SK-N-SH treated with all-trans-retinoic acid at 6 μM for 48 hours (cell line): ENCODE results near the gene ADCYAP1R1.

Experiments
- ATAC-seq: fragments of 200-7000 bp; cut with Tn5 transposase; 3 replicates; pipeline ENCODE4 v1.9.1; 2020; ENCODE audit warnings: mild to moderate bottlenecking, moderate library complexity
- ARNTL ChIP-seq: fragments of 450-650 bp; formaldehyde crosslinking; IDR thresholded peaks from 2 replicates; pipeline ENCODE4 v1.5.0; 2020; ENCODE audit warnings: low read depth, mild to moderate bottlenecking, moderate library complexity, borderline replicate concordance
- BACH2 ChIP-seq: fragments of 250-450 bp; sonication (Bioruptor Pico); IDR thresholded peaks from 2 replicates; pipeline ENCODE4 v1.9.0; 2021; ENCODE audit warnings: mild to moderate bottlenecking, borderline replicate concordance
- CSDC2 ChIP-seq: fragments of 250-450 bp; sonication (Bioruptor Pico); IDR thresholded peaks from 2 replicates; pipeline ENCODE4 v1.5.0; 2020; ENCODE audit warnings: mild to moderate bottlenecking, moderate library complexity
- ESRRG ChIP-seq: fragments of 250-450 bp; sonication (Bioruptor Pico); IDR thresholded peaks from 2 replicates; pipeline ENCODE4 v1.6.1; 2021; ENCODE audit warnings: mild to moderate bottlenecking
- GLIS3 ChIP-seq: fragments of 250-450 bp; sonication (Bioruptor Pico); IDR thresholded peaks from 2 replicates; pipeline ENCODE4 v1.5.0; 2020; ENCODE audit warnings: mild to moderate bottlenecking, moderate library complexity
- ISL1 ChIP-seq: fragments of 250-450 bp; sonication (Bioruptor Pico); IDR thresholded peaks from 2 replicates; pipeline ENCODE4 v2.1.2; 2022; ENCODE audit warnings: mild to moderate bottlenecking, moderate library complexity
- OSR1 ChIP-seq: fragments of 250-450 bp; sonication (Bioruptor Pico); IDR thresholded peaks from 2 replicates; pipeline ENCODE4 v1.8.0; 2022; ENCODE audit warnings: moderate library complexity, mild to moderate bottlenecking, inconsistent platforms
- RARB ChIP-seq: fragments of 250-450 bp; sonication (Bioruptor Pico); IDR thresholded peaks from 2 replicates; pipeline ENCODE4 v1.8.0; 2021; ENCODE audit warnings: mild to moderate bottlenecking, moderate library complexity
- SNAI2 ChIP-seq: fragments of 250-450 bp; sonication (Bioruptor Pico); IDR thresholded peaks from 2 replicates; pipeline ENCODE4 v1.5.0; 2020; ENCODE audit warnings: mild to moderate bottlenecking, moderate library complexity
- TCF4 ChIP-seq: fragments of 250-450 bp; sonication (Bioruptor Pico); IDR thresholded peaks from 2 replicates; pipeline ENCODE4 v1.8.0; 2021; ENCODE audit warnings: mild to moderate bottlenecking, moderate library complexity, borderline replicate concordance
- TOX ChIP-seq: fragments of 250-450 bp; sonication (Bioruptor Pico); IDR thresholded peaks from 2 replicates; pipeline ENCODE4 v1.8.0; 2021; ENCODE audit warnings: mild to moderate bottlenecking, moderate library complexity, borderline replicate concordance
- ZC3H10 ChIP-seq: fragments of 250-450 bp; sonication (Bioruptor Pico); IDR thresholded peaks from 2 replicates; pipeline ENCODE4 v1.5.1; 2021; ENCODE audit warnings: mild to moderate bottlenecking, moderate library complexity
- ZFP3 ChIP-seq: fragments of 250-450 bp; sonication (Bioruptor Pico); IDR thresholded peaks from 2 replicates; pipeline ENCODE4 v1.5.0; 2020; ENCODE audit warnings: mild to moderate bottlenecking, moderate library complexity
- ZFP30 ChIP-seq: fragments of 450-650 bp; formaldehyde crosslinking; IDR thresholded peaks from 2 replicates; pipeline ENCODE4 v1.5.0; 2022; ENCODE audit warnings: mild to moderate bottlenecking, moderate library complexity
- ZNF565 ChIP-seq: fragments of 450-650 bp; formaldehyde crosslinking; conservative IDR thresholded peaks from 2 replicates; pipeline ENCODE4 v1.5.0; 2020; ENCODE audit warnings: low read depth, mild to moderate bottlenecking, moderate library complexity
- ZNF70 ChIP-seq: fragments of 450-650 bp; formaldehyde crosslinking; IDR thresholded peaks from 2 replicates; pipeline ENCODE4 v1.5.0; 2020; ENCODE audit warnings: mild to moderate bottlenecking, moderate library complexity
- ZNF8 ChIP-seq: fragments of 450-650 bp; formaldehyde crosslinking; IDR thresholded peaks from 2 replicates; pipeline ENCODE4 v1.5.0; 2020; ENCODE audit warnings: mild to moderate bottlenecking, moderate library complexity
- TF ChIP-seq, protein P1 (sequence below): fragments of 250-450 bp; sonication (Bioruptor Pico); IDR thresholded peaks from 2 replicates; pipeline ENCODE4 v1.8.0; 2020; ENCODE audit warnings: mild to moderate bottlenecking, moderate library complexity, borderline replicate concordance
- TF ChIP-seq, protein P2 (sequence below): fragments of 250-450 bp; sonication (Bioruptor Pico); IDR thresholded peaks from 2 replicates; pipeline ENCODE4 v1.5.1; 2021; ENCODE audit warnings: mild to moderate bottlenecking, moderate library complexity
- TF ChIP-seq, protein P3 (sequence below): fragments of 250-450 bp; sonication (Bioruptor Pico); IDR thresholded peaks from 2 replicates; pipeline ENCODE4 v1.8.0; 2021; ENCODE audit warnings: low read depth, mild to moderate bottlenecking, moderate library complexity, borderline replicate concordance
- TF ChIP-seq, protein P4 (sequence below): fragments of 250-450 bp; sonication (Bioruptor Pico); IDR thresholded peaks from 2 replicates; pipeline ENCODE4 v1.5.0; 2020; ENCODE audit warnings: mild to moderate bottlenecking, moderate library complexity
- TF ChIP-seq, protein P5 (sequence below): fragments of 250-450 bp; sonication (Bioruptor Pico); IDR thresholded peaks from 2 replicates; pipeline ENCODE4 v1.5.1; 2020; ENCODE audit warnings: low read depth, mild to moderate bottlenecking, moderate library complexity

Gene ADCYAP1R1

DNA sequence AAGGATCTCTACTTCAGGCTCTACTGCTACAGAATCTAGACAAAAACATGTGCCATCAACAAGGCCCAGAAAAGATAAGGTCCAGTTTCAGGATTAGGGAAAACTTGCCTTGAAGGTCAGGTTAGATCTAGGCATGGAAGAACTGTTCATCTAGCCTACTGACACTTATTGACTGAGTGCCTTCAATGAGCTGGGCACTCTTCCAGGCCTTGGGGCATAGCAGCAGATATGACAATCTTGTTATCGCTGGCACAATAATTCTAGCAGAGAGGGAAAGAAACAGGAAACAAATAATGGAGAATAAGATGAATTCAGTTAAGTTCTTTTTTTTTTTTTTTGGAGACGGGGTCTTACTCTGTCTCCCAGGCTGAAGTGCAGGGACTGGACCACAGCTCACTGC lies 71.6 kb downstream of the ADCYAP1R1 start:
- no peak for ATAC-seq
- TF ChIP-seq ESRRG (CRISPR knock-in tag): no peak
- TF ChIP-seq, protein P1, sequence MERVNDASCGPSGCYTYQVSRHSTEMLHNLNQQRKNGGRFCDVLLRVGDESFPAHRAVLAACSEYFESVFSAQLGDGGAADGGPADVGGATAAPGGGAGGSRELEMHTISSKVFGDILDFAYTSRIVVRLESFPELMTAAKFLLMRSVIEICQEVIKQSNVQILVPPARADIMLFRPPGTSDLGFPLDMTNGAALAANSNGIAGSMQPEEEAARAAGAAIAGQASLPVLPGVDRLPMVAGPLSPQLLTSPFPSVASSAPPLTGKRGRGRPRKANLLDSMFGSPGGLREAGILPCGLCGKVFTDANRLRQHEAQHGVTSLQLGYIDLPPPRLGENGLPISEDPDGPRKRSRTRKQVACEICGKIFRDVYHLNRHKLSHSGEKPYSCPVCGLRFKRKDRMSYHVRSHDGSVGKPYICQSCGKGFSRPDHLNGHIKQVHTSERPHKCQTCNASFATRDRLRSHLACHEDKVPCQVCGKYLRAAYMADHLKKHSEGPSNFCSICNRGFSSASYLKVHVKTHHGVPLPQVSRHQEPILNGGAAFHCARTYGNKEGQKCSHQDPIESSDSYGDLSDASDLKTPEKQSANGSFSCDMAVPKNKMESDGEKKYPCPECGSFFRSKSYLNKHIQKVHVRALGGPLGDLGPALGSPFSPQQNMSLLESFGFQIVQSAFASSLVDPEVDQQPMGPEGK (CRISPR knock-in tag): no peak
- no peak for TF ChIP-seq ZFP3 (CRISPR knock-in tag)
- TF ChIP-seq OSR1 (CRISPR knock-in tag): no peak
- TF ChIP-seq TCF4 (CRISPR knock-in tag): no peak
- TF ChIP-seq, protein P2, sequence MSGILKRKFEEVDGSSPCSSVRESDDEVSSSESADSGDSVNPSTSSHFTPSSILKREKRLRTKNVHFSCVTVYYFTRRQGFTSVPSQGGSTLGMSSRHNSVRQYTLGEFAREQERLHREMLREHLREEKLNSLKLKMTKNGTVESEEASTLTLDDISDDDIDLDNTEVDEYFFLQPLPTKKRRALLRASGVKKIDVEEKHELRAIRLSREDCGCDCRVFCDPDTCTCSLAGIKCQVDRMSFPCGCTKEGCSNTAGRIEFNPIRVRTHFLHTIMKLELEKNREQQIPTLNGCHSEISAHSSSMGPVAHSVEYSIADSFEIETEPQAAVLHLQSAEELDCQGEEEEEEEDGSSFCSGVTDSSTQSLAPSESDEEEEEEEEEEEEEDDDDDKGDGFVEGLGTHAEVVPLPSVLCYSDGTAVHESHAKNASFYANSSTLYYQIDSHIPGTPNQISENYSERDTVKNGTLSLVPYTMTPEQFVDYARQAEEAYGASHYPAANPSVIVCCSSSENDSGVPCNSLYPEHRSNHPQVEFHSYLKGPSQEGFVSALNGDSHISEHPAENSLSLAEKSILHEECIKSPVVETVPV (CRISPR knock-in tag): no peak
- no peak for TF ChIP-seq ARNTL (CRISPR knock-in tag)
- TF ChIP-seq, protein P3, sequence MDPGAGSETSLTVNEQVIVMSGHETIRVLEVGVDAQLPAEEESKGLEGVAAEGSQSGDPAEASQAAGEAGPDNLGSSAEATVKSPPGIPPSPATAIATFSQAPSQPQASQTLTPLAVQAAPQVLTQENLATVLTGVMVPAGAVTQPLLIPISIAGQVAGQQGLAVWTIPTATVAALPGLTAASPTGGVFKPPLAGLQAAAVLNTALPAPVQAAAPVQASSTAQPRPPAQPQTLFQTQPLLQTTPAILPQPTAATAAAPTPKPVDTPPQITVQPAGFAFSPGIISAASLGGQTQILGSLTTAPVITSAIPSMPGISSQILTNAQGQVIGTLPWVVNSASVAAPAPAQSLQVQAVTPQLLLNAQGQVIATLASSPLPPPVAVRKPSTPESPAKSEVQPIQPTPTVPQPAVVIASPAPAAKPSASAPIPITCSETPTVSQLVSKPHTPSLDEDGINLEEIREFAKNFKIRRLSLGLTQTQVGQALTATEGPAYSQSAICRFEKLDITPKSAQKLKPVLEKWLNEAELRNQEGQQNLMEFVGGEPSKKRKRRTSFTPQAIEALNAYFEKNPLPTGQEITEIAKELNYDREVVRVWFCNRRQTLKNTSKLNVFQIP (CRISPR knock-in tag): no peak
- no peak for TF ChIP-seq SNAI2 (CRISPR knock-in tag)
- TF ChIP-seq ZNF8 (CRISPR knock-in tag): no peak
- TF ChIP-seq, protein P4, sequence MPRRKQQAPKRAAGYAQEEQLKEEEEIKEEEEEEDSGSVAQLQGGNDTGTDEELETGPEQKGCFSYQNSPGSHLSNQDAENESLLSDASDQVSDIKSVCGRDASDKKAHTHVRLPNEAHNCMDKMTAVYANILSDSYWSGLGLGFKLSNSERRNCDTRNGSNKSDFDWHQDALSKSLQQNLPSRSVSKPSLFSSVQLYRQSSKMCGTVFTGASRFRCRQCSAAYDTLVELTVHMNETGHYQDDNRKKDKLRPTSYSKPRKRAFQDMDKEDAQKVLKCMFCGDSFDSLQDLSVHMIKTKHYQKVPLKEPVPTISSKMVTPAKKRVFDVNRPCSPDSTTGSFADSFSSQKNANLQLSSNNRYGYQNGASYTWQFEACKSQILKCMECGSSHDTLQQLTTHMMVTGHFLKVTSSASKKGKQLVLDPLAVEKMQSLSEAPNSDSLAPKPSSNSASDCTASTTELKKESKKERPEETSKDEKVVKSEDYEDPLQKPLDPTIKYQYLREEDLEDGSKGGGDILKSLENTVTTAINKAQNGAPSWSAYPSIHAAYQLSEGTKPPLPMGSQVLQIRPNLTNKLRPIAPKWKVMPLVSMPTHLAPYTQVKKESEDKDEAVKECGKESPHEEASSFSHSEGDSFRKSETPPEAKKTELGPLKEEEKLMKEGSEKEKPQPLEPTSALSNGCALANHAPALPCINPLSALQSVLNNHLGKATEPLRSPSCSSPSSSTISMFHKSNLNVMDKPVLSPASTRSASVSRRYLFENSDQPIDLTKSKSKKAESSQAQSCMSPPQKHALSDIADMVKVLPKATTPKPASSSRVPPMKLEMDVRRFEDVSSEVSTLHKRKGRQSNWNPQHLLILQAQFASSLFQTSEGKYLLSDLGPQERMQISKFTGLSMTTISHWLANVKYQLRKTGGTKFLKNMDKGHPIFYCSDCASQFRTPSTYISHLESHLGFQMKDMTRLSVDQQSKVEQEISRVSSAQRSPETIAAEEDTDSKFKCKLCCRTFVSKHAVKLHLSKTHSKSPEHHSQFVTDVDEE (CRISPR knock-in tag): no peak
- no peak for TF ChIP-seq ZC3H10
- no peak for TF ChIP-seq ZNF565 (CRISPR knock-in tag)
- TF ChIP-seq, protein P5, sequence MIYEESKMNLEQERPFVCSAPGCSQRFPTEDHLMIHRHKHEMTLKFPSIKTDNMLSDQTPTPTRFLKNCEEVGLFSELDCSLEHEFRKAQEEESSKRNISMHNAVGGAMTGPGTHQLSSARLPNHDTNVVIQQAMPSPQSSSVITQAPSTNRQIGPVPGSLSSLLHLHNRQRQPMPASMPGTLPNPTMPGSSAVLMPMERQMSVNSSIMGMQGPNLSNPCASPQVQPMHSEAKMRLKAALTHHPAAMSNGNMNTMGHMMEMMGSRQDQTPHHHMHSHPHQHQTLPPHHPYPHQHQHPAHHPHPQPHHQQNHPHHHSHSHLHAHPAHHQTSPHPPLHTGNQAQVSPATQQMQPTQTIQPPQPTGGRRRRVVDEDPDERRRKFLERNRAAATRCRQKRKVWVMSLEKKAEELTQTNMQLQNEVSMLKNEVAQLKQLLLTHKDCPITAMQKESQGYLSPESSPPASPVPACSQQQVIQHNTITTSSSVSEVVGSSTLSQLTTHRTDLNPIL (CRISPR knock-in tag): no peak
- no peak for TF ChIP-seq ZFP30 (CRISPR knock-in tag)
- no peak for TF ChIP-seq GLIS3 (CRISPR knock-in tag)
- TF ChIP-seq ISL1 (CRISPR knock-in tag): no peak
- no peak for TF ChIP-seq BACH2 (CRISPR knock-in tag)

DNA sequence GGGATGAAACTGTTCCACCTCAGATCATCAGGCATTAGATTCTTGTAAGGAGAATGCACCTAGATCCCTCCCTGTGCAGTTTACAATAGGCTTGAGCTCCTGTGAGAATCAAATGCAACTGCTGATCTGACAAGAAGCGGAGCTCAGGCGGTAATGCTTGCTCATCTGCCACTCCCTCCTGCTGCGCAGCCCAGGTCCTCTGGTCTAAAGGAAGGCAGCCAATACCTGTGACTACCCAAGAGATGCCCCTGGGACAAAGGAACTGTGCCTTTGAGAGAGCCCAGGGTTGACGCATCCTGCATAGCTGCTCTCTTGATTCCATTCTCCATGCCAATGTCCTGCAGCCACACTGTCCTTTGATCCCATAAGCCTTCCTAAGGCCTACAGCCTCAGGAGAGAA lies 73.1 kb downstream of the ADCYAP1R1 start:
- no peak for ATAC-seq
- TF ChIP-seq, protein P2 (CRISPR knock-in tag): no peak
- no peak for TF ChIP-seq ZFP30 (CRISPR knock-in tag)

DNA sequence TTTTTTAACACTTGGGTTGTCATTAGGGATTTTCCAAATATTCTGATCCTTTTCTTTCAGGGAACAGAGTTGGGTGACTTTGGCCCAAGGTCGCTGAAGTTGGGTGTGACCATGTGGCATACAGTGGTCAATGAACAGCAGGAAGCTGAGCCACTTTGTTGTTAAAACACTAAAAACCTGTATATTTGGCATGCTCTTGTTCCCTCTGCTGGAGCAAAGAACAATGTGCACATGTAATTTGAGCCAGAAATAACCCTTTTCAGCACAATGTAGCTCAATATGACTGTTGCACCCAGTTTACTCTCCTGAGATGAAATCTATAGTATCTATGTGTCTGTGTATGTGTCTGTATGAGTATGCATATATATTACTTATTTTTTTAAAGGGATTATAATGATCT lies 74.9 kb downstream of the ADCYAP1R1 start:
- peak; percentile 58 for ATAC-seq
- TF ChIP-seq ARNTL (CRISPR knock-in tag): no peak
- TF ChIP-seq TCF4 (CRISPR knock-in tag): no peak
- no peak for TF ChIP-seq CSDC2 (CRISPR knock-in tag)
- TF ChIP-seq, protein P3 (CRISPR knock-in tag): no peak
- no peak for TF ChIP-seq RARB (CRISPR knock-in tag)
- no peak for TF ChIP-seq ZNF70 (CRISPR knock-in tag)
- TF ChIP-seq BACH2 (CRISPR knock-in tag): no peak
- TF ChIP-seq, protein P1 (CRISPR knock-in tag): no peak
- no peak for TF ChIP-seq GLIS3 (CRISPR knock-in tag)
- no peak for TF ChIP-seq TOX
- no peak for TF ChIP-seq ZFP30 (CRISPR knock-in tag)
- TF ChIP-seq ZNF8 (CRISPR knock-in tag): no peak
- TF ChIP-seq, protein P5 (CRISPR knock-in tag): no peak
